ENCODE data around the gene KIF7. TPM values are rescaled to one million over a fixed set of nuclear protein-coding genes. Genes with fewer than 3 reads are reported as not detected.

The KIF7 gene
- total and polyA plus RNA-seq, 9 donors: 5.0 to 9.1 (median 7.1) TPM

DNA sequence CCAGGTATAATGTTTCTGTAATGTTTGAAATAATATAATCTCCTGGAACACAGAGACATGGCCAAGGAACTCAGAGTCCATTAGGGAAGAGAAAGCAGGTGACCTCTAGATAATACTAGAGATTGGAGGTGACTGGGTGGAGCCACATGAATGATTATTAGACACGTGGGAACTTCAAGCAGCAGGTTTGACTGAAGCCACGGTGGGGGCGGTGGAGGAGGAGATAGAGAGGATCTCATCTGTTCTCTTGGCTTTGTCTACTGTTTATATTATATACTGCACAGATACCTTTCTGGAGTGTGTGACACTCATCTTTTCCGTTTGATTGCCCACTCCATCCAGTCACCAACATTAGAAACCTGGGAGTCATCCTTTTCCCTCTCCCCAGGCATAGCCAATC is 33.7 kb downstream of the KIF7 start:
- no peak for DNase-seq
- Histone ChIP-seq H3K27me3 (ENCODE audit: control insufficient read depth, insufficient read depth, low read length) (no peaks in the 10 kb centered on the region), H3K27ac (ENCODE audit: low read length) (no peak overlapping the region), H3K4me3 (ENCODE audit: low read length) (no peak overlapping the region), H3K4me1 (ENCODE audit: control insufficient read depth, insufficient read depth, low read length) (no peaks in the 10 kb centered on the region), H3K36me3 (ENCODE audit: control insufficient read depth, insufficient read depth, low read length) (peaks cover 57% of the 10 kb centered on the region), H3K9me3 (replicated peaks; ENCODE audit: control insufficient read depth, low read depth, low read length) (no peaks in the 10 kb centered on the region)
- WGBS (ENCODE audit: insufficient coverage): 100% methylated on average over 1 of the region's 4 CpGs

DNA sequence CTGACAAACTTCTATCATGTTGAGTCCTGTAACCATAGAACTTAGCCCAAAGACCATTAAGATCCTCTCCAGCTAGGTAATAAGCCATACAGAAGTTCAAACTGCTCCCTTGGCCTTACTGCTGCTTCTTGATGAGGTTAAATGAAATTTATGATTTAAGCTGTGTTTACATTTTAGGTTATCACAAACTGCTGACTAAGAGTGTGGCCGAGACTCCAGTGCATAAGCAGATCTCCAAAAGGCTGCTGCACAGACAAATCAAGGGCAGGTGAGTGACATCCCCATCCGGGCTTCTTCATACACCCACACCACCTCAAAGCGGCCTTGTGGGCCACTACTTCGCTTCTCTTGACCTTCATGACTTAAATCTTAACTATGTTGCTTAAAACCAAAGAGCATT is 39.0 kb downstream of the KIF7 start:
- H3K27me3 ChIP-seq (ENCODE audit: control insufficient read depth, insufficient read depth, low read length): no peaks in the 10 kb centered on the region
- peaks cover 11% of the 10 kb centered on the region for H3K9me3 ChIP-seq (replicated peaks; ENCODE audit: control insufficient read depth, low read depth, low read length)
- peaks cover 22% of the 10 kb centered on the region for H3K36me3 ChIP-seq (ENCODE audit: control insufficient read depth, insufficient read depth, low read length)
- no peak overlapping the region for H3K4me3 ChIP-seq (ENCODE audit: low read length)
- 100% methylated on average over 3 of the region's 4 CpGs for whole genome bisulfite sequencing (ENCODE audit: insufficient coverage)
- no peak overlapping the region for H3K27ac ChIP-seq (ENCODE audit: low read length)
- H3K4me1 ChIP-seq (ENCODE audit: control insufficient read depth, insufficient read depth, low read length): no peaks in the 10 kb centered on the region
- DNase-seq: no peak

DNA sequence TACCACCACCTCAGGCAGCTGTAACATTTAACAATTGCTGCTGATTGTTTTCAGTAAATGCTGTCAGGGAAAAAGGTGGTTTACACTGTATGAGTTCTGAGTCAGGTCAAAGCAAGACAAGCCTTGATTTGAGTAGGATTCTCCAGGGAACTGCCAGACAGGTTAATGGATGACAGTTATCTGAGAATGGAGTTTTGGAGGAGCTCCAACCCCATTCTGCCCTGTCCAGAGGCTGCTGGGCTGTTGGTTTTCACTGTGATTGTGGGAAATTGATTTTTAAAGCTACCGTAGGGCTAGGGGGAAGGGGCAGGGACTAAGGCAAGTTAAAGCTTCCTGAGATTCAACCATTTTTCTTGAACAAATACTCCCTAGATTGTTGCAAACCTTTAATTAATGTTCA is 40.1 kb downstream of the KIF7 start:
- H3K4me1 ChIP-seq (ENCODE audit: control insufficient read depth, insufficient read depth, low read length): no peaks in the 10 kb centered on the region
- H3K27me3 ChIP-seq (ENCODE audit: control insufficient read depth, insufficient read depth, low read length): no peaks in the 10 kb centered on the region
- no peak overlapping the region for H3K4me3 ChIP-seq (ENCODE audit: low read length)
- DNase-seq: no peak
- H3K27ac ChIP-seq (ENCODE audit: low read length): no peak overlapping the region
- H3K9me3 ChIP-seq (replicated peaks; ENCODE audit: control insufficient read depth, low read depth, low read length): peaks cover 11% of the 10 kb centered on the region
- peaks cover 24% of the 10 kb centered on the region for H3K36me3 ChIP-seq (ENCODE audit: control insufficient read depth, insufficient read depth, low read length)
- WGBS (ENCODE audit: insufficient coverage): no CpG with 5 or more reads among the region's 1 CpG

DNA sequence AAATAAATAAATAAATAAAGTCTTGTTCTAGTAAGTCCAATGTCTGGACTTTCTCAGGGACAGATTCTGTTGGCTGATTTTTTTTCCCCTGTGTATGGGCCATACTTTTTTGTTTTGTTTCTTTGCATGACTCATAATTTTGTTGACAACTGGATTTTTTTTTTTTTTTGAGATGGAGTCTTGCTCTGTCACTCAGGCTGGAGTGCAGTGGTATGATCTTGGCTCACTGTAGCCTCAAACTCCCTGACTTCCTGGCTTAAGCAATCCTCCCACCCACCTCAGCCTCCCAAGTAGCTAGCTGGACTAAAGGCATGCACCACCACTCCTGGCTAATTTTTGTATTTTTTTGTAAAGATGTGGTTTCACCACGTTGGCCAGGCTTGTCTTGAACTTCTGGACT is 41.1 kb downstream of the KIF7 start:
- no CpG with 5 or more reads among the region's 1 CpG for WGBS (ENCODE audit: insufficient coverage)
- H3K4me3 ChIP-seq (ENCODE audit: low read length): no peak overlapping the region
- no peaks in the 10 kb centered on the region for H3K4me1 ChIP-seq (ENCODE audit: control insufficient read depth, insufficient read depth, low read length)
- peaks cover 17% of the 10 kb centered on the region for H3K36me3 ChIP-seq (ENCODE audit: control insufficient read depth, insufficient read depth, low read length)
- no peaks in the 10 kb centered on the region for H3K27me3 ChIP-seq (ENCODE audit: control insufficient read depth, insufficient read depth, low read length)
- peaks cover 11% of the 10 kb centered on the region for H3K9me3 ChIP-seq (replicated peaks; ENCODE audit: control insufficient read depth, low read depth, low read length)
- DNase-seq: no peak
- no peak overlapping the region for H3K27ac ChIP-seq (ENCODE audit: low read length)

DNA sequence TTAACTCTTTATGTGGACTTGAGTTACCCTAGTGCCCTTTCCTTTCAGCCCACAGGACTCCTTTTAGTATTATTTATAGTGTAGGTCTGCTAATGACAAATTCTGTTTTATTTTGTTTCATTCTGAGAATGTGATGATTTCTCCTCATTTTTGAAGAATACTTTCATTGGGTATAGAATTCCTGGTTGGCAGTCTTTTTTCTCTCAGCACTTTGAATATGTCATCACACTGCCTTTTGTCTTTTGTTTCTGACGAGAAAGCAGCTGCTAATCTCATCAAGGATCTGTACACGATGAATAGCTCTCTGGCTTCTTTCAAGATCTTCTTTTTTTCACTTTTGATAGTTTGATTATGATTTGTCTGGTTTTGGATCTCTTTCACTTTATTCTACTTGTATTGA is 42.2 kb downstream of the KIF7 start:
- no peaks in the 10 kb centered on the region for H3K4me1 ChIP-seq (ENCODE audit: control insufficient read depth, insufficient read depth, low read length)
- peaks cover 14% of the 10 kb centered on the region for H3K36me3 ChIP-seq (ENCODE audit: control insufficient read depth, insufficient read depth, low read length)
- no peak for DNase-seq
- H3K4me3 ChIP-seq (ENCODE audit: low read length): no peak overlapping the region
- H3K27ac ChIP-seq (ENCODE audit: low read length): no peak overlapping the region
- WGBS (ENCODE audit: insufficient coverage): no CpG with 5 or more reads among the region's 2 CpGs
- H3K27me3 ChIP-seq (ENCODE audit: control insufficient read depth, insufficient read depth, low read length): no peaks in the 10 kb centered on the region
- peaks cover 11% of the 10 kb centered on the region for H3K9me3 ChIP-seq (replicated peaks; ENCODE audit: control insufficient read depth, low read depth, low read length)

DNA sequence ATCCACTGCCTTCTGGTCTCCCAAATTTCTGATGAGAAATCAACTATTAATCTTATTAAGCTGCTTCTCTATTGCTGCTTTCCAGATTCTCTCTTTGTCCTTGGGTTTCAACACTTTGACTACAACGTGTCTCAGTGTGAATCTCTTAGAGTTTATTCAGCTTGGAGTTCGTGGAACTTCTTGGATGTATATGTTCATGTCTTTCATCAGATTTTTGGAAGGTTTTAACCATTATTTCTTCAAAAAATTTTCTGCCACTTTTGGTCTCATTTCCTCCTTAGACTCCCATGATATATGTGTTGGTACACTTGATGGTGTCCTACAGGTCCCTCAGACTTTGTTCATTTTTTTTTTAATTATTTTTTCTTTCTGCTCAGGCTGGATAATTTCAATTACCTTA is 44.0 kb downstream of the KIF7 start:
- Histone ChIP-seq H3K27me3 (ENCODE audit: control insufficient read depth, insufficient read depth, low read length) (no peaks in the 10 kb centered on the region), H3K4me3 (ENCODE audit: low read length) (no peak overlapping the region), H3K27ac (ENCODE audit: low read length) (no peak overlapping the region), H3K9me3 (replicated peaks; ENCODE audit: control insufficient read depth, low read depth, low read length) (peaks cover 11% of the 10 kb centered on the region), H3K36me3 (ENCODE audit: control insufficient read depth, insufficient read depth, low read length) (peaks cover 11% of the 10 kb centered on the region), H3K4me1 (ENCODE audit: control insufficient read depth, insufficient read depth, low read length) (no peaks in the 10 kb centered on the region)
- DNase-seq: no peak
- WGBS (ENCODE audit: insufficient coverage): no CpG with 5 or more reads among the region's 2 CpGs

DNA sequence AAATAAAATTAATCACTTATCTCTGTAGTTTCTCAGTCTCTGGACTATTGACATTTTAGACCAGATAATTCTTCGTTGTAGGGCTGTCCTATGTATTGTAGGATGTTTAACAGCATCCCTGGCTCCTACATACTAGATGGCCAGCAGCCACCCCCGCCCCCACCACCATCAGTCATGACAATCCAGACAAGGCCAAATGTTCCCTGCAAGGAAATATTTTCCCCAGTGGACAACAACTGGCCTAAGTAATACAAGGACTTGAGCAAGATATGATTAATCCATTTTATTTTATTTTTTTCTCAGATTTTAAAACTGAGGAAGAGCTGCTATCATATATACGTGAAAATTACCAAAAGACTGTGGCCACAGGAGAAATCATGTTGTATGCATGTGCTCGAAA is 56.2 kb downstream of the KIF7 start:
- H3K27me3 ChIP-seq (ENCODE audit: control insufficient read depth, insufficient read depth, low read length): no peaks in the 10 kb centered on the region
- no peaks in the 10 kb centered on the region for H3K9me3 ChIP-seq (replicated peaks; ENCODE audit: control insufficient read depth, low read depth, low read length)
- DNase-seq: no peak
- peaks cover 25% of the 10 kb centered on the region for H3K36me3 ChIP-seq (ENCODE audit: control insufficient read depth, insufficient read depth, low read length)
- H3K4me3 ChIP-seq (ENCODE audit: low read length): no peak overlapping the region
- 100% methylated on average over 3 of the region's 4 CpGs for WGBS (ENCODE audit: insufficient coverage)
- no peak overlapping the region for H3K27ac ChIP-seq (ENCODE audit: low read length)
- H3K4me1 ChIP-seq (ENCODE audit: control insufficient read depth, insufficient read depth, low read length): no peaks in the 10 kb centered on the region

DNA sequence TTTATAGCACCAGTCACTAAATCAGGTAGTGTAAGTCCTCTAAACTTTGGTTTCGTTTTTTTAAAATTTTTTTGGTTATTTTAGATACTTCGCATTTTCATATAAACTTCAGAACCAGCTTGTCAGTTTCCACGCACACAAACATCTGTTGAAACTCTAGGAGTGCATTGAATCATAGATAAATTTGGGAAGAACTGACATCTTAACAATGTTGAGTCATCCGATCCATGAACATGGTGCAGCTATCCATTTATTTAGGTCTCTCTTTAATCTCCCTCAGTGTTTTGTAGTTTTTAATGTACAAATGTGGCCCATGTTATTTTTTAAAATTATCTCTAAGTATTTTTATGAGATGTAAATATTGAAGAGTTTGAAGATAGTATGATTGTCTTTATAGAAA is 62.2 kb downstream of the KIF7 start:
- no peak for DNase-seq
- no CpG with 5 or more reads among the region's 4 CpGs for WGBS (ENCODE audit: insufficient coverage)

DNA sequence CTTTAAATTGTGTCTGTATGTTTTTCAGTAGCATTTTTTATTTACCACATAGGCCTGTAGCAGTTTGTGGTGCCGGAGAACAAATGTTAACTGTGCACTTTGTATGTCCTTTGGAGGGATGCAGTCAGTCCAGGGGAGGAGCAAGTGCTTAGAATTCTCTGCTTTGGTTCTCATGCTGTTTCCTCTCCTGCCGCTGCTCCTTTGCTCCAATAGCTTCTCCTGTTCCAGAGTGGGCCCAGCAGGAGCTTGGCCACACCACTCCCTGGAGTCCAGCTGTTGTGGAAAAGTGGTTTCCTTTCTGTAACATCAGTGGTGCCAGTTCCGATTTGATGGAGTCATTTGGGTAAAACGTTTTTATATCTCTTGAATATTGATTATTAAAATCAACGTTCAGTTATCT is 63.4 kb downstream of the KIF7 start:
- H3K4me1 ChIP-seq (ENCODE audit: control insufficient read depth, insufficient read depth, low read length): no peaks in the 10 kb centered on the region
- H3K9me3 ChIP-seq (replicated peaks; ENCODE audit: control insufficient read depth, low read depth, low read length): no peaks in the 10 kb centered on the region
- no peak overlapping the region for H3K4me3 ChIP-seq (ENCODE audit: low read length)
- no peak overlapping the region for H3K27ac ChIP-seq (ENCODE audit: low read length)
- H3K36me3 ChIP-seq (ENCODE audit: control insufficient read depth, insufficient read depth, low read length): peaks cover 28% of the 10 kb centered on the region
- H3K27me3 ChIP-seq (ENCODE audit: control insufficient read depth, insufficient read depth, low read length): no peaks in the 10 kb centered on the region
- WGBS (ENCODE audit: insufficient coverage): 94% methylated on average over 2 of the region's 5 CpGs
- no peak for DNase-seq

More for the DNA sequence above, 62.2 kb downstream of the KIF7 start:
- Histone ChIP-seq H3K27me3 (ENCODE audit: control insufficient read depth, insufficient read depth, low read length) (no peaks in the 10 kb centered on the region), H3K4me1 (ENCODE audit: control insufficient read depth, insufficient read depth, low read length) (no peaks in the 10 kb centered on the region), H3K36me3 (ENCODE audit: control insufficient read depth, insufficient read depth, low read length) (peaks cover 23% of the 10 kb centered on the region), H3K4me3 (ENCODE audit: low read length) (no peak overlapping the region), H3K9me3 (replicated peaks; ENCODE audit: control insufficient read depth, low read depth, low read length) (no peaks in the 10 kb centered on the region), H3K27ac (ENCODE audit: low read length) (no peak overlapping the region)

DNA sequence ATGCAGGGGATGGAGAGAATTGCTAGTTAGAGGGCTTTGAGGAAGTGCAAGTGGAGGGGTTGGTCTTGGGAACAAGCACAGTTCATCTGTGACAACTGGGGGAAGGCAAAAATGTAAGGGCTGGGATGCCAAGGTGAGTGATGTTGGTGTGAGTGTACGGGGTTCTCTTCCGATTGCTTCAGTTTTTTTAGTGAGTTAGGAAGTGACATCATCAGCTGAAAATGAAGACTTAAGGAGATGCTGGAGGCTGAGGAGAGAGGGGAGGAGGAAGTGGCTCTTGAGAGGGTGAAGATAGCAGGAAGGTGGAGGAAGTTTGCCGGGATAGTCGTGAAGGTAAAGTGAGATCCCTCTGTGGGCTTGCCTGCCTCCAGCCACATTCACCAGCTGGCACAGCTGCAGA is 67.3 kb downstream of the KIF7 start:
- no peaks in the 10 kb centered on the region for H3K4me1 ChIP-seq (ENCODE audit: control insufficient read depth, insufficient read depth, low read length)
- H3K4me3 ChIP-seq (ENCODE audit: low read length): no peak overlapping the region
- no peak overlapping the region for H3K27ac ChIP-seq (ENCODE audit: low read length)
- no peak for DNase-seq
- H3K27me3 ChIP-seq (ENCODE audit: control insufficient read depth, insufficient read depth, low read length): no peaks in the 10 kb centered on the region
- H3K36me3 ChIP-seq (ENCODE audit: control insufficient read depth, insufficient read depth, low read length): peaks cover 29% of the 10 kb centered on the region
- no peaks in the 10 kb centered on the region for H3K9me3 ChIP-seq (replicated peaks; ENCODE audit: control insufficient read depth, low read depth, low read length)
- WGBS (ENCODE audit: insufficient coverage): 68% methylated on average over 4 of the region's 4 CpGs

DNA sequence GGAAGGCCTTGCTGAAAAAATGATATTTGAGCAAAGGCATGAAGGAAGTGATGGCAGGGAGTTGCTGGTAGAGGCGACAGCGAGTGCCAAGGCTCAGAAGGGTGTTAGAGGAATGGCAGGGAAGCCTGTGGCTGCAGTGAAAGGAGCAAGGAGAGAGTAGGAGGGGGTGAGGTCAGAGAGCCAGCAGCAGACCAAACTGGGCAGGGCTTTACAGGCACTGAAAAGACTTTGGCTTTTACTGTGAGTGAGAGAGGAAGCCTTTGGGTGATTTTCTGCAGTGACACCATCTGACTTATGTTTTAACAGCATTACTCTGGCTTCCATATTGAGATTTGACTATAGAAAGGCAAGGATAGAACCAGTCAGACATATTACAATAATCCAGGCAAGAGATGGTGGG is 68.6 kb downstream of the KIF7 start:
- no peak overlapping the region for H3K27ac ChIP-seq (ENCODE audit: low read length)
- no peak for DNase-seq
- WGBS (ENCODE audit: insufficient coverage): 97% methylated on average over 2 of the region's 2 CpGs

More for the DNA sequence above, 68.6 kb downstream of the KIF7 start:
- H3K4me3 ChIP-seq (ENCODE audit: low read length): no peak overlapping the region
- H3K27me3 ChIP-seq (ENCODE audit: control insufficient read depth, insufficient read depth, low read length): no peaks in the 10 kb centered on the region
- no peaks in the 10 kb centered on the region for H3K9me3 ChIP-seq (replicated peaks; ENCODE audit: control insufficient read depth, low read depth, low read length)
- H3K4me1 ChIP-seq (ENCODE audit: control insufficient read depth, insufficient read depth, low read length): no peaks in the 10 kb centered on the region
- peaks cover 27% of the 10 kb centered on the region for H3K36me3 ChIP-seq (ENCODE audit: control insufficient read depth, insufficient read depth, low read length)
